Smooth muscle cell (in vitro differentiated cells): ENCODE measurements around the gene IFTAP. TPM values are rescaled to one million over a fixed set of nuclear protein-coding genes. Genes with fewer than 3 reads are reported as not detected.

ENCODE experiments used
- DNase-seq: peaks from one replicate; lab custom pipeline; 2025; ENCODE audit not compliant: unreplicated experiment; lab: John Stamatoyannopoulos, UW
- H2AFZ ChIP-seq: fragments of 200-600 bp; sonication (generic); 2 replicates; pipeline ENCODE4 v1.6.0; 2016; ENCODE audit warnings: antibody characterized with exemption, low read depth, mild to moderate bottlenecking
- H3F3A ChIP-seq: fragments of 200-600 bp; sonication (generic); 2 replicates; pipeline ENCODE4 v1.6.0; 2017; ENCODE audit warnings: antibody characterized with exemption, low read depth
- H3K27ac ChIP-seq: fragments of 200-600 bp; sonication (generic); 2 replicates; pipeline ENCODE4 v1.5.1; 2016; ENCODE audit warnings: low read depth, mild to moderate bottlenecking
- H3K27me3 ChIP-seq: fragments of 200-600 bp; sonication (generic); 2 replicates; pipeline ENCODE4 v1.6.1; 2016; ENCODE audit warnings: low read depth, mild to moderate bottlenecking
- H3K36me3 ChIP-seq: fragments of 200-600 bp; sonication (generic); 2 replicates; pipeline ENCODE4 v1.5.1; 2016; ENCODE audit warnings: low read depth
- H3K4me1 ChIP-seq: fragments of 200-600 bp; sonication (generic); 2 replicates; pipeline ENCODE4 v1.5.1; 2016; ENCODE audit warnings: low read depth
- H3K4me2 ChIP-seq: fragments of 200-600 bp; sonication (generic); 2 replicates; pipeline ENCODE4 v1.6.0; 2016; ENCODE audit warnings: mild to moderate bottlenecking
- H3K4me3 ChIP-seq: fragments of 200-600 bp; sonication (generic); 2 replicates; pipeline ENCODE4 v1.5.1; 2016; ENCODE audit warnings: mild to moderate bottlenecking
- H3K79me2 ChIP-seq: fragments of 200-600 bp; sonication (generic); 2 replicates; pipeline ENCODE4 v1.6.0; 2016; ENCODE audit warnings: low read depth, mild to moderate bottlenecking
- H3K9ac ChIP-seq: fragments of 200-600 bp; sonication (generic); 2 replicates; pipeline ENCODE4 v1.6.0; 2016; ENCODE audit warnings: low read depth
- H3K9me3 ChIP-seq: fragments of 200-600 bp; sonication (generic); replicated peaks from 2 replicates; pipeline ENCODE4 v1.5.1; 2016; ENCODE audit warnings: low read depth
- H4K20me1 ChIP-seq: fragments of 200-600 bp; sonication (generic); 2 replicates; pipeline ENCODE4 v1.6.0; 2016; ENCODE audit warnings: low read depth
- WGBS: methylation state at CpG from one replicate; pipeline ENCODE4 v1.1.7; 2016; ENCODE audit warnings: low lambda C conversion rate; 5-methylcytosine and 5-hydroxymethylcytosine counted together
- polyA plus RNA-seq: library from polyadenylated mRNA; unstranded; fragments of >200 nt; fragmentation: Nextera tagmentation; extraction: Ambion mirVana; gene quantifications from 2 replicates; pipeline ENCODE4 v1.2.1, GENCODE V29; 2016
- total RNA-seq: library from RNA; depleted of rRNA; stranded (reverse); fragments of >200 nt; gene quantifications from 2 replicates; pipeline ENCODE4 v1.2.3, GENCODE V29; 2014
- TF ChIP-seq, protein P1 (sequence below): fragments of 200-600 bp; sonication (generic); IDR thresholded peaks from 2 replicates; pipeline ENCODE4 v1.5.1; 2017; ENCODE audit warnings: borderline replicate concordance, mild to moderate bottlenecking, antibody characterized with exemption; ENCODE audit not compliant: insufficient read depth, poor library complexity, severe bottlenecking

IFTAP gene
- total and polyA plus RNA-seq, 2 experiments from 2014 or later: 17.8 to 33.1 TPM

DNA sequence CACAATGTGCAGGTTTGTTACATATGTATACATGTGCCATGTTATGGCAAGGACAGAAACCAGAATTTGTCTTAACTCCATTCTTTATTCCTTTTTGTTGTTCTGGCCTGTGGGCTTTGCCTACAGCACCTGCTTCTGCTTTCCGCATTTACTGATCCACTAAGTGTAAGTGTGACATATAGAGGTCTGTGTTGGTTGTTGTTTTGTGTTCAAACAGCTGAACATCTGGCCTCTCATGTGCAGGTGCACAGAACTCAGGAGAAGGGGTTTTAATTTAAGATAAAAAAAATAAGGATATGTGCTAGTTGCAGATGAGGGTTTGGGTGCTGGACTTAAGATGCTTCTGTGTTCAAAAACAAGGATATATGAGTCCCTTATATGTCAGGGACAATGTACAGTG, 89.5 kb downstream of the IFTAP start:
- peaks cover 16% of the 10 kb centered on the region for H3K27me3 ChIP-seq
- TF ChIP-seq, protein P1, sequence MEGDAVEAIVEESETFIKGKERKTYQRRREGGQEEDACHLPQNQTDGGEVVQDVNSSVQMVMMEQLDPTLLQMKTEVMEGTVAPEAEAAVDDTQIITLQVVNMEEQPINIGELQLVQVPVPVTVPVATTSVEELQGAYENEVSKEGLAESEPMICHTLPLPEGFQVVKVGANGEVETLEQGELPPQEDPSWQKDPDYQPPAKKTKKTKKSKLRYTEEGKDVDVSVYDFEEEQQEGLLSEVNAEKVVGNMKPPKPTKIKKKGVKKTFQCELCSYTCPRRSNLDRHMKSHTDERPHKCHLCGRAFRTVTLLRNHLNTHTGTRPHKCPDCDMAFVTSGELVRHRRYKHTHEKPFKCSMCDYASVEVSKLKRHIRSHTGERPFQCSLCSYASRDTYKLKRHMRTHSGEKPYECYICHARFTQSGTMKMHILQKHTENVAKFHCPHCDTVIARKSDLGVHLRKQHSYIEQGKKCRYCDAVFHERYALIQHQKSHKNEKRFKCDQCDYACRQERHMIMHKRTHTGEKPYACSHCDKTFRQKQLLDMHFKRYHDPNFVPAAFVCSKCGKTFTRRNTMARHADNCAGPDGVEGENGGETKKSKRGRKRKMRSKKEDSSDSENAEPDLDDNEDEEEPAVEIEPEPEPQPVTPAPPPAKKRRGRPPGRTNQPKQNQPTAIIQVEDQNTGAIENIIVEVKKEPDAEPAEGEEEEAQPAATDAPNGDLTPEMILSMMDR: no peak
- 100% methylated on average over 1 of the region's 1 CpG for WGBS
- no peak overlapping the region for H3K4me3 ChIP-seq
- no peaks in the 10 kb centered on the region for H4K20me1 ChIP-seq
- no peak overlapping the region for H2AFZ ChIP-seq
- H3K36me3 ChIP-seq: no peaks in the 10 kb centered on the region
- no peaks in the 10 kb centered on the region for H3K4me1 ChIP-seq
- no peak for DNase-seq
- no peaks in the 10 kb centered on the region for H3K9me3 ChIP-seq
- H3F3A ChIP-seq: no peaks in the 10 kb centered on the region
- no peak overlapping the region for H3K27ac ChIP-seq
- H3K9ac ChIP-seq: no peak overlapping the region
- no peaks in the 10 kb centered on the region for H3K79me2 ChIP-seq
- H3K4me2 ChIP-seq: no peak overlapping the region

DNA sequence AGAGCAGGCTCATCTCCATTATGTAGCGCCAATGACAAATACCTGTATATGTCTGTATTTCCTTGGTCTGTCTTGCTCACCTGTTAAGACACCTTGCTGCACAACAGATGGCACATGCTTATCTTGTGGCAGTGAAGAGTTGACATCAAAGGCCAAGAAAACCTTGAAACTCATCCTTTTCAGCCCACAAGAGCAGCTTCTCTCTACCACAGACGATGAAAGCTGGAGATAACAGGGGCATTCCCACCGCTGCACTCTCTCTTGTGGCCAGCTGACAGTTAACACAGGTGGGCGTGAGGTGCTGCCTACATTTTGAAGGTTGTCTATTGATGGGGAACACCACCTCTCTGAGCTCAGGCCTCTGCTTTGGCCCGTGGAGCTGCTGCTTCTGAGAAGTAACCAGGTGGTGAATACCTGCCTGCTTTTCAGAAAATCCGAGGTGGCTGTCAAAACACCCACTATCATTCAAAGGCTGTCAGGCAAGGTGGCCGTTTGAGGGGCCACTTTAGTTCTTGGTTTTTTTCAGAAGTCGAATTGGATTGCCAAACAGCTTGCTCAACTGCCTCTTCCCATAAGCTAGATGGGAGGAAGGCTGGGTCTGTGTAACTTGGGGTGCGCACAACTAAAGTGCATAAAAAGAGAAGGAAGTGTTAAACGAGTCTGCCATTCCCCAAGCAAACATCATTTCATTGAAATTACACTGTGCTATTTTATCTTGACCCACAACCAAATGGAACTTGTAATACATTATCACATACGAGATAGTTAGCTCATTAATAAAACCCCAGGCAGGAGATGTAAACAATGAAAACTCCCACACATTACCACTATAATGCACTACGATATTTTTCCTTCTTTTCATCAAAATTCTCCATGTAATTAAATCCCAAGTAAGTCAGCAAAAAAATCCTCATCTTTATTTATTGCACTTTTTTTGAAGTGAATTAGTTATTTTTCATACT, 90.8 kb downstream of the IFTAP start:
- DNase-seq: no peak
- Histone ChIP-seq H3K27me3 (peaks cover 16% of the 10 kb centered on the region), H4K20me1 (no peaks in the 10 kb centered on the region), H3K27ac (no peak overlapping the region), H3K4me2 (no peak overlapping the region), H2AFZ (no peak overlapping the region), H3K4me3 (no peak overlapping the region), H3K9ac (no peak overlapping the region), H3K36me3 (no peaks in the 10 kb centered on the region), H3K4me1 (no peaks in the 10 kb centered on the region), H3K79me2 (no peaks in the 10 kb centered on the region), H3F3A (no peaks in the 10 kb centered on the region), H3K9me3 (no peaks in the 10 kb centered on the region)
- TF ChIP-seq, protein P1: no peak
- WGBS: 77% methylated on average over 12 of the region's 12 CpGs

DNA sequence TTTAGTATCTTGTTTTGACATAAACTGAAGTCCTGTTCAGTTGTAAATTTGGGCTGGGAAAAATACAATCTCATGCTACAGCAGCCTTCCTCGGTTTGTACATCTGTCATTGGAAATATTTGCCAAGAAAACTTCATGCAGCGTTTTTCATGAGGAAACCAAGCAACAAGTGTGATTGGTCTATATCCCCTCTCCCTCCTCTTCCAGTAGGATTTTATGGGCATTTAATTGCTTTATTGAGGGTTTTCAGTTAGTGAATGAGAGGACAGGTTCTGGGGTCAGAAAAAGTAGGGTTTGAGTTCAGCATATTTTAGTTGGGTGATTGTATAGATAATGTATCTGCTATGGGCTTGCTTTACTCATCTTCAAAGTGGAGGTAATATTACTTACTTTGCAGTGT, 93.8 kb downstream of the IFTAP start:
- no peak for DNase-seq
- no peaks in the 10 kb centered on the region for H3K79me2 ChIP-seq
- H3K4me3 ChIP-seq: no peak overlapping the region
- H3K4me1 ChIP-seq: no peaks in the 10 kb centered on the region
- no peaks in the 10 kb centered on the region for H3K36me3 ChIP-seq
- no peak overlapping the region for H3K9ac ChIP-seq
- no peak overlapping the region for H3K4me2 ChIP-seq
- no peaks in the 10 kb centered on the region for H4K20me1 ChIP-seq
- peaks cover 16% of the 10 kb centered on the region for H3K27me3 ChIP-seq
- TF ChIP-seq, protein P1: no peak
- H3F3A ChIP-seq: no peaks in the 10 kb centered on the region
- H3K9me3 ChIP-seq: no peaks in the 10 kb centered on the region
- H2AFZ ChIP-seq: no peak overlapping the region
- WGBS: 87% methylated on average over 2 of the region's 2 CpGs
- H3K27ac ChIP-seq: no peak overlapping the region
